GM21723 (cell line): ENCODE data around the gene RNF167.
A peak's percentile ranks its signal among the peaks of the same experiment; 100 is the strongest.

Experiments used
- ATAC-seq: cut with Tn5 transposase; IDR thresholded peaks from one replicate; pipeline ENCODE4 v1.9.1; 2021; ENCODE audit warnings: mild to moderate bottlenecking, moderate library complexity; ENCODE audit not compliant: unreplicated experiment

RNF167 gene

DNA sequence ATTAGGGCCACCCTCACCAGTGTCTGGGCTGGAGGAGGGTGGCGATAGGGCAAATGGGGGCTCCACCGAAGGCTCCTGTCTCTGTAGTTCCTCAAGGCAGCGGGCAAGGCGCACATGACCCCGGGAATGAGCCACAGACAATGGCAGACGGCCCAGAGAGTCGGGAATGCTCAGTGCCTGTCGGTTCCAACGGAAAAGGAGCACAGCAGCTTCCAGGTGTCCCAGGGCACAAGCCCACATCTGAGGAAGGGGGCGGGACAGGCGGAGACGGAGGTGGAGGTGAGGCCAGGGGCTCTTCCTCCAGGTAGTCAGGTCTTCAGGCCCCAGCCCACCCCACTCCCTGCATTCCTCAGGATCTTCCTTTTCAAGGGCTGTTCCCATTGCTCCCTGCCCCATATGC, 32.7 kb downstream of the RNF167 start:
- no peak for ATAC-seq

DNA sequence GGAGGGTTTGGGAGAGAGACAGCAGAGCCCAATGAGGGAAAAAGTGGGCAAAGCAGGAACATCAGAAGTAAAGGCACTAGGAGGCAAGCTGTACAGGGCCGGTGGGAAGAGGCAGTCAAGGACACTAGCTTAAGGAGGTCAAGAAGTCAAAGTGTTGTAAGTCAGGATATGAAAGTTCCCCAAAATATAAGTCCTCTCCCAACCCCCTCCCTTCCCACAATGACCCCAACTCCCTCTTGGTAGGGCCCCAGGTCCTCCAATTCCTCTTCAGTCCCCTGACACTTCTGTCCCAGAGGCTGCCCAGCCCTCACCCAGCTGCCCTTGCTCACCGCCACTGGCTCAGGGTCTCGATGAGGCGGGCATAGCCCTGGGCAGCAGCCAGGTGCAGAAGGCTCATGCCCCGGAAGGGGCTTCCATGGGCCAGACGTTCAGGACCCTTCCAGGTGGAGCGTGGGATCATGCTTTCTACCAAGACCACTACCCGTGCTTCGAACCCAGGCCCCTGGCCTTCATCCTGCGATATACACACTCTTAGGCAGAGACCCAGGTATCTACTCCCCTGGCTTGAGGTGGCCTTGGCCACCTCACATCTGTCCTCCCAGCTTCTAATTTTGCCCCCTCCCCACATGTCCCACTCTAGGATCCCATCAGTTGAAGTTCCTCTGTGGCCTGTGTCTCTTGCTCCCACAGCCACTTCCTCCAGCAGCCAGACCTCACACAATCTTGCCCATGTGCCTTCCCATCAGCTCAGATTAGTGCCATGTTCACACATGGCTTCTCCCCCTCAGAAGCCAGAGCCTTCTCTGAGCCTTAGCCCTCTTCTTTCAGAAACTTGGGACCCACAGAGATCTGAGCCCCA, 33.4 kb downstream of the RNF167 start:
- ATAC-seq = no peak

- no peak for ATAC-seq
Observed at GRCh38 chr17:4974115-4974670, 34.1 kb downstream of the RNF167 start.

DNA sequence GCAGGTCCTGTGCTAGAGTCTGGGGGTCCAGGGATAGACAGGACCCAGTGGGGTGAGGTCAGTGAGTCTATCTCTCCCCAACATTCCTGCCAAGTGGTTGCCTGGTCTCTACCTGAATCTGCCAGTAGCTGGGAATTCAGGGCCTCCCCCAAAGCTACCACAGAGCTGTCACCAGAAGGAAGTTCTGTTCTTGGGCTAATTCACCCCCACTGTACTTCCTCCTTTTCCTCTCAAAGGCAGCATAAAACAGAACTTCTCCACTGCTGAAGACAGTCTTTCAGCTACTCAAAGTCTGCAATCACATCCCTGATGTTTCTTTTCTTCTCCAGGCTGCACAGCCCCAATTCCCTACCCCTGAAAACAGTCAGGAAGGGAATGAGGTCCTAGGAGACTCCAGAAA, 38.7 kb downstream of the RNF167 start:
- ATAC-seq = no peak

DNA sequence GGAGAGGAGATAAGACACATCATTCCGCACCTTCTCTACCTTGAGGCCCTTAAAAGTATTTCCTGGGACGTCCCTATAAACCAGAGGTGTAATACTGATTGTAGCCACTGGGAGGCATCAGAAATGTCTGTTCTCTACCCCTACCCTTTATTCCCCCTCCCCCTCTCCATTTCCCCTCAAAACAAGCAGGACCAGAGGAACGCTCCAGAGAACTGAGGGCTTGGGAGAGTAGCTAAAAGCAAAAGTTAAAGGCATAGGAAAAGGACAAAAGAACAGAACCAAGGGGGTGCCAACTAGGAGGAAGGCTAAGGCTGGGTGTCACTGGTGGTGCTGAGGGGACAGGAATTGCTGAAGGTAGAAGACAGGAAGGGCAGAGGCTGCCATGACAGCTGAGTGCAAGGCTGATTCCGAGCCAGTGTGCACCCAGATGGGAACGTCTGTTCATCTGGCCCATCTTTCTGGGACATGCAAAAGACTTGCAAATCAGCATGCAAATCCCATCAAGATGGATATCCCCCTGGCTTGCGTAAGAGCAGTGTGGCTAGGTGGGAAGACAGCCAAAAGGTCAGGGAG, 40.7 kb downstream of the RNF167 start:
- no peak for ATAC-seq

GRCh38 chr17:4982305-4982704, 42.2 kb downstream of the RNF167 start:
- no peak for ATAC-seq

DNA sequence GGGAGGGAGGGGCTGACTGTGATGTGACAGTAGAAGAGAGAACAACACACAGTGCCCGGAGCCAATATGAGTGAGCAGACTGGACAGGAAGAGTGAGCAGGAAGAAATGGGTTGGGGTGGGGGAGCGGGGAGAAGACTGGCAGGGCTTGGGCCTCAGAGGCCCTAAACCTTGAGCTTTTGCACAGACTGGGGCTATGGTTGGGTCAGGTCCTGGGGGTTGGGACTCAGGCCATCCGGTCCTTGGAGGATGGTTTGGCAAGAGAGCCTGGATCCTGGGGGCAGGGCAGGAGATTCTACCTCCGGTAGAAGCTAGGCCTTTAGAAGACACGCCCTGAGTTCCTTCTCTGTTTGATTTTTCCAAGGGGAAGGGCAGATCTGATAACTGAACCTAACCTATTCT, 46.3 kb downstream of the RNF167 start:
- ATAC-seq = no peak

DNA sequence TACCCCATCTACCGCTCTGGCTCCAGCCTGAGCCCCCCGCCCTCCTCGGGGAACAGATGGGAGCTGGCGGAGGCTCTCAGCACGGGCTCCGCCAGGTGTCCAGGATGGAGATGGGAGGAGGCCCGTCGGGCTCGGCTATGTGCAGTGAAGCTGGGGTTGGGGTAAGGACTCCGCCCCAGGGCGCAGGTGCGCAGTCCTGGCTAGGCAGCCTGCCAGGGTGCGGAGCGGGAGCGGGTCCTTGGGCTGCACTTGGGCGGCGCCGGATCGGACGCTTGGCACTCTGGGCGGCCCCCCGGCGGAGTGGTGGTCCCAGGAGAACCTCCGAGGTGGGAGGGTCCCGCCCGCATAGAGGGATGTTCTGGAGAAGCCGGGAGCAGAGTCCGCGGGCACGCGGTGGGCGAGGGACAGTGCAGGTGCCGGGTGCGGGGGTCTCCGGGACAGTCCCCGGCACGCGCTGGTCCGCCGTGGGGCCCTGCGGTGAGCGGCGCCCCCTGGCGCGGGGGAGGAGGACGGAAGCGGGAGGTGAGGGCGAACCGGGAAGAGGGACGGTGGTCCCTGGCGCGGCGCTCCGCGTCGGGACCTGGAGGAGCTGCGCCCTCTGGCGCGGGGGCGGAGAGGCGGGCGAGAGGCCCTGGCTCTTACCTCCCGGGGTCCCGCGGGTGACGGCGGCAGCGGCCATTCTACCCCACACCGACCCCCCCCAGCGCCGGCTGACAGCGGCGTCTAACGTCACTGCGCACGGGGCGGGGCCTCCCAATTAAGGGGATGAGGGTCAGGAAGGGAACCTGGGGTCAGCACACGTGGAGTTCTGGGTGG, 47.1 kb downstream of the RNF167 start, which contains the start of gene CAMTA2:
CAMTA2 (minus strand) TSS at position 725 of the 816 bp plus-strand sequence. CDS start 1,453 bp downstream, outside the sequence.
- ATAC-seq = peak; percentile 61

- no peak for ATAC-seq
Observed at GRCh38 chr17:4987767-4988567, 47.9 kb downstream of the RNF167 start.

GRCh38 chr17:4994081-4994595, 54.1 kb downstream of the RNF167 start:
- no peak for ATAC-seq
